ENCODE results near the gene ATP10D. TPM values are rescaled to one million over a fixed set of nuclear protein-coding genes. Genes with fewer than 3 reads are reported as not detected.
A peak's percentile ranks its signal among the peaks of the same experiment; 100 is the strongest.

The ATP10D gene
- total and polyA plus RNA-seq, 4 donors, result 13.0 to 52.8 (median 21.5) TPM

- WGBS (ENCODE audit: insufficient coverage), result 80% methylated on average over 1 of the region's 1 CpG
- H3K4me1 ChIP-seq (ENCODE audit: control insufficient read depth, insufficient read depth, low read length), result no peaks in the 10 kb centered on the region
- H3K4me3 ChIP-seq (ENCODE audit: low read depth, low read length), result no peak overlapping the region
- no peak overlapping the region for H3K27ac ChIP-seq (ENCODE audit: low read depth, low read length)
- H3K27me3 ChIP-seq (ENCODE audit: control insufficient read depth, insufficient read depth, low read length), result no peaks in the 10 kb centered on the region
- peak in 1 of 6 donors; percentile 7 for DNase-seq (ENCODE audit: low read depth in 4 of 6, low spot score in 6 of 6)
- H3K36me3 ChIP-seq (ENCODE audit: control insufficient read depth, insufficient read depth, low read length), result no peaks in the 10 kb centered on the region
- no peaks in the 10 kb centered on the region for H3K9me3 ChIP-seq (ENCODE audit: control insufficient read depth, insufficient read depth, low read length)
These were observed 113.2 kb downstream of the ATP10D start for GRCh38 chr4:47598320-47598719.

GRCh38 chr4:47598896-47599295 is 113.8 kb downstream of the ATP10D start:
- no peak for DNase-seq (ENCODE audit: low read depth in 4 of 6, low spot score in 6 of 6)
- Histone ChIP-seq H3K27me3 (ENCODE audit: control insufficient read depth, insufficient read depth, low read length) (no peaks in the 10 kb centered on the region), H3K27ac (ENCODE audit: low read depth, low read length) (no peak overlapping the region), H3K4me1 (ENCODE audit: control insufficient read depth, insufficient read depth, low read length) (no peaks in the 10 kb centered on the region), H3K9me3 (ENCODE audit: control insufficient read depth, insufficient read depth, low read length) (no peaks in the 10 kb centered on the region), H3K36me3 (ENCODE audit: control insufficient read depth, insufficient read depth, low read length) (no peaks in the 10 kb centered on the region), H3K4me3 (ENCODE audit: low read depth, low read length) (no peak overlapping the region)
- 100% methylated on average over 1 of the region's 3 CpGs for WGBS (ENCODE audit: insufficient coverage)

GRCh38 chr4:47606482-47606881 is 121.4 kb downstream of the ATP10D start:
- H3K9me3 ChIP-seq (ENCODE audit: control insufficient read depth, insufficient read depth, low read length), result no peaks in the 10 kb centered on the region
- H3K36me3 ChIP-seq (ENCODE audit: control insufficient read depth, insufficient read depth, low read length), result no peaks in the 10 kb centered on the region
- H3K27ac ChIP-seq (ENCODE audit: low read depth, low read length), result no peak overlapping the region
- 100% methylated on average over 2 of the region's 3 CpGs for WGBS (ENCODE audit: insufficient coverage)
- no peak overlapping the region for H3K4me3 ChIP-seq (ENCODE audit: low read depth, low read length)
- no peak for DNase-seq (ENCODE audit: low read depth in 4 of 6, low spot score in 6 of 6)
- H3K27me3 ChIP-seq (ENCODE audit: control insufficient read depth, insufficient read depth, low read length), result no peaks in the 10 kb centered on the region
- H3K4me1 ChIP-seq (ENCODE audit: control insufficient read depth, insufficient read depth, low read length), result peaks cover 3% of the 10 kb centered on the region

- WGBS (ENCODE audit: insufficient coverage), result 80% methylated on average over 1 of the region's 4 CpGs
- Histone ChIP-seq H3K27me3 (ENCODE audit: control insufficient read depth, insufficient read depth, low read length) (no peaks in the 10 kb centered on the region), H3K36me3 (ENCODE audit: control insufficient read depth, insufficient read depth, low read length) (no peaks in the 10 kb centered on the region), H3K9me3 (ENCODE audit: control insufficient read depth, insufficient read depth, low read length) (no peaks in the 10 kb centered on the region), H3K4me3 (ENCODE audit: low read depth, low read length) (no peak overlapping the region), H3K4me1 (ENCODE audit: control insufficient read depth, insufficient read depth, low read length) (peaks cover 3% of the 10 kb centered on the region), H3K27ac (ENCODE audit: low read depth, low read length) (no peak overlapping the region)
- DNase-seq (ENCODE audit: low read depth in 4 of 6, low spot score in 6 of 6), result no peak
These were observed 127.3 kb downstream of the ATP10D start for GRCh38 chr4:47612116-47613023.

- Histone ChIP-seq H3K4me3 (ENCODE audit: low read depth, low read length) (no peak overlapping the region), H3K36me3 (ENCODE audit: control insufficient read depth, insufficient read depth, low read length) (no peaks in the 10 kb centered on the region), H3K27ac (ENCODE audit: low read depth, low read length) (no peak overlapping the region), H3K9me3 (ENCODE audit: control insufficient read depth, insufficient read depth, low read length) (no peaks in the 10 kb centered on the region), H3K27me3 (ENCODE audit: control insufficient read depth, insufficient read depth, low read length) (no peaks in the 10 kb centered on the region), H3K4me1 (ENCODE audit: control insufficient read depth, insufficient read depth, low read length) (no peaks in the 10 kb centered on the region)
- WGBS (ENCODE audit: insufficient coverage), result no CpG with 5 or more reads among the region's 4 CpGs
- DNase-seq (ENCODE audit: low read depth in 4 of 6, low spot score in 6 of 6), result peak in 1 of 6 donors; percentile 12
These were observed 130.3 kb downstream of the ATP10D start for GRCh38 chr4:47615385-47615784.

GRCh38 chr4:47617607-47618006 is 132.5 kb downstream of the ATP10D start:
- no peaks in the 10 kb centered on the region for H3K27me3 ChIP-seq (ENCODE audit: control insufficient read depth, insufficient read depth, low read length)
- no peak overlapping the region for H3K27ac ChIP-seq (ENCODE audit: low read depth, low read length)
- H3K9me3 ChIP-seq (ENCODE audit: control insufficient read depth, insufficient read depth, low read length), result no peaks in the 10 kb centered on the region
- H3K4me1 ChIP-seq (ENCODE audit: control insufficient read depth, insufficient read depth, low read length), result no peaks in the 10 kb centered on the region
- no peak overlapping the region for H3K4me3 ChIP-seq (ENCODE audit: low read depth, low read length)
- H3K36me3 ChIP-seq (ENCODE audit: control insufficient read depth, insufficient read depth, low read length), result no peaks in the 10 kb centered on the region
- DNase-seq (ENCODE audit: low read depth in 4 of 6, low spot score in 6 of 6), result no peak

GRCh38 chr4:47619691-47620090 is 134.6 kb downstream of the ATP10D start:
- Histone ChIP-seq H3K36me3 (ENCODE audit: control insufficient read depth, insufficient read depth, low read length) (no peaks in the 10 kb centered on the region), H3K27ac (ENCODE audit: low read depth, low read length) (no peak overlapping the region), H3K4me3 (ENCODE audit: low read depth, low read length) (no peak overlapping the region), H3K4me1 (ENCODE audit: control insufficient read depth, insufficient read depth, low read length) (no peaks in the 10 kb centered on the region), H3K27me3 (ENCODE audit: control insufficient read depth, insufficient read depth, low read length) (no peaks in the 10 kb centered on the region), H3K9me3 (ENCODE audit: control insufficient read depth, insufficient read depth, low read length) (no peaks in the 10 kb centered on the region)
- peak in 1 of 6 donors; percentile 47 for DNase-seq (ENCODE audit: low read depth in 4 of 6, low spot score in 6 of 6)
- no CpG with 5 or more reads among the region's 2 CpGs for WGBS (ENCODE audit: insufficient coverage)

GRCh38 chr4:47621181-47621580 is 136.1 kb downstream of the ATP10D start:
- peak in 1 of 6 donors; percentile 55 for DNase-seq (ENCODE audit: low read depth in 4 of 6, low spot score in 6 of 6)
- WGBS (ENCODE audit: insufficient coverage), result no CpG with 5 or more reads among the region's 1 CpG
- H3K36me3 ChIP-seq (ENCODE audit: control insufficient read depth, insufficient read depth, low read length), result no peaks in the 10 kb centered on the region

GRCh38 chr4:47624031-47624441 is 139.0 kb downstream of the ATP10D start:
- DNase-seq (ENCODE audit: low read depth in 4 of 6, low spot score in 6 of 6), result no peak

More at GRCh38 chr4:47621181-47621580, 136.1 kb downstream of the ATP10D start:
- Histone ChIP-seq H3K4me1 (ENCODE audit: control insufficient read depth, insufficient read depth, low read length) (no peaks in the 10 kb centered on the region), H3K27ac (ENCODE audit: low read depth, low read length) (no peak overlapping the region), H3K27me3 (ENCODE audit: control insufficient read depth, insufficient read depth, low read length) (no peaks in the 10 kb centered on the region), H3K9me3 (ENCODE audit: control insufficient read depth, insufficient read depth, low read length) (no peaks in the 10 kb centered on the region), H3K4me3 (ENCODE audit: low read depth, low read length) (no peak overlapping the region)

GRCh38 chr4:47631161-47631560 is 146.1 kb downstream of the ATP10D start:
- Histone ChIP-seq H3K4me1 (ENCODE audit: control insufficient read depth, insufficient read depth, low read length) (no peaks in the 10 kb centered on the region), H3K4me3 (ENCODE audit: low read depth, low read length) (no peak overlapping the region), H3K27ac (ENCODE audit: low read depth, low read length) (no peak overlapping the region), H3K9me3 (ENCODE audit: control insufficient read depth, insufficient read depth, low read length) (no peaks in the 10 kb centered on the region), H3K36me3 (ENCODE audit: control insufficient read depth, insufficient read depth, low read length) (no peaks in the 10 kb centered on the region), H3K27me3 (ENCODE audit: control insufficient read depth, insufficient read depth, low read length) (no peaks in the 10 kb centered on the region)
- no peak for DNase-seq (ENCODE audit: low read depth in 4 of 6, low spot score in 6 of 6)
- 70% methylated on average over 2 of the region's 4 CpGs for WGBS (ENCODE audit: insufficient coverage)

More at GRCh38 chr4:47624031-47624441, 139.0 kb downstream of the ATP10D start:
- Histone ChIP-seq H3K36me3 (ENCODE audit: control insufficient read depth, insufficient read depth, low read length) (no peaks in the 10 kb centered on the region), H3K4me3 (ENCODE audit: low read depth, low read length) (no peak overlapping the region), H3K4me1 (ENCODE audit: control insufficient read depth, insufficient read depth, low read length) (no peaks in the 10 kb centered on the region), H3K27ac (ENCODE audit: low read depth, low read length) (no peak overlapping the region), H3K27me3 (ENCODE audit: control insufficient read depth, insufficient read depth, low read length) (no peaks in the 10 kb centered on the region), H3K9me3 (ENCODE audit: control insufficient read depth, insufficient read depth, low read length) (no peaks in the 10 kb centered on the region)

All from spinal cord (tissue), 10 donors.